DMS53 treated with DMSO at 0.1 percent for 48 hours (cell line): Measurements from ENCODE around the gene C14orf132.
A peak's percentile ranks its signal among the peaks of the same experiment; 100 is the strongest.
"Not testable (repeated sequence)": the region's sequence is repeated elsewhere in the genome, so short reads cannot be mapped to it uniquely, and the experiment has no call there.

Experiments
- DNase-seq: peaks from one replicate; lab custom pipeline; 2025; ENCODE audit not compliant: unreplicated experiment; lab: John Stamatoyannopoulos, UW

Gene C14orf132

GRCh38 chr14:96059519-96060135, 20.5 kb downstream of the C14orf132 start:
- no peak for DNase-seq

GRCh38 chr14:96060186-96060933, 21.2 kb downstream of the C14orf132 start:
- no peak for DNase-seq

GRCh38 chr14:96062010-96062409, 22.8 kb downstream of the C14orf132 start:
- no peak for DNase-seq

- no peak for DNase-seq
These were observed 23.3 kb downstream of the C14orf132 start for GRCh38 chr14:96062506-96062905.

GRCh38 chr14:96064866-96065265, 25.7 kb downstream of the C14orf132 start:
- DNase-seq = no peak

- DNase-seq = no peak
These were observed 26.7 kb downstream of the C14orf132 start for GRCh38 chr14:96065661-96066459.

GRCh38 chr14:96066976-96067375, 27.8 kb downstream of the C14orf132 start:
- DNase-seq = no peak

- no peak for DNase-seq
These were observed 29.1 kb downstream of the C14orf132 start for GRCh38 chr14:96067985-96068930.

- DNase-seq = no peak
These were observed 30.3 kb downstream of the C14orf132 start for GRCh38 chr14:96069421-96069820.

- no peak for DNase-seq
These were observed 32.4 kb downstream of the C14orf132 start for GRCh38 chr14:96071561-96071960.

- no peak for DNase-seq
These were observed 32.9 kb downstream of the C14orf132 start for GRCh38 chr14:96072076-96072475.

- peak; percentile 21 for DNase-seq
These were observed 33.6 kb downstream of the C14orf132 start for GRCh38 chr14:96072746-96073145.

GRCh38 chr14:96073260-96074039, 34.3 kb downstream of the C14orf132 start:
- DNase-seq = not testable (repeated sequence)

- no peak for DNase-seq
These were observed 38.9 kb downstream of the C14orf132 start for GRCh38 chr14:96077983-96078624.

- DNase-seq = no peak
These were observed 39.5 kb downstream of the C14orf132 start for GRCh38 chr14:96078625-96079016.

GRCh38 chr14:96079066-96079465, 39.9 kb downstream of the C14orf132 start:
- no peak for DNase-seq

- no peak for DNase-seq
These were observed 41.4 kb downstream of the C14orf132 start for GRCh38 chr14:96080571-96080970.

- DNase-seq = no peak
These were observed 42.1 kb downstream of the C14orf132 start for GRCh38 chr14:96081224-96081623.

GRCh38 chr14:96081767-96082400, 42.7 kb downstream of the C14orf132 start:
- DNase-seq = no peak
